ENCODE data around the gene KRT27. TPM values are rescaled to one million over a fixed set of nuclear protein-coding genes. Genes with fewer than 3 reads are reported as not detected.
"Not testable (repeated sequence)": the region's sequence is repeated elsewhere in the genome, so short reads cannot be mapped to it uniquely, and the experiment has no call there.

KRT27 gene
- total RNA-seq, 1 donor from 2014 or later, result not detected

DNA sequence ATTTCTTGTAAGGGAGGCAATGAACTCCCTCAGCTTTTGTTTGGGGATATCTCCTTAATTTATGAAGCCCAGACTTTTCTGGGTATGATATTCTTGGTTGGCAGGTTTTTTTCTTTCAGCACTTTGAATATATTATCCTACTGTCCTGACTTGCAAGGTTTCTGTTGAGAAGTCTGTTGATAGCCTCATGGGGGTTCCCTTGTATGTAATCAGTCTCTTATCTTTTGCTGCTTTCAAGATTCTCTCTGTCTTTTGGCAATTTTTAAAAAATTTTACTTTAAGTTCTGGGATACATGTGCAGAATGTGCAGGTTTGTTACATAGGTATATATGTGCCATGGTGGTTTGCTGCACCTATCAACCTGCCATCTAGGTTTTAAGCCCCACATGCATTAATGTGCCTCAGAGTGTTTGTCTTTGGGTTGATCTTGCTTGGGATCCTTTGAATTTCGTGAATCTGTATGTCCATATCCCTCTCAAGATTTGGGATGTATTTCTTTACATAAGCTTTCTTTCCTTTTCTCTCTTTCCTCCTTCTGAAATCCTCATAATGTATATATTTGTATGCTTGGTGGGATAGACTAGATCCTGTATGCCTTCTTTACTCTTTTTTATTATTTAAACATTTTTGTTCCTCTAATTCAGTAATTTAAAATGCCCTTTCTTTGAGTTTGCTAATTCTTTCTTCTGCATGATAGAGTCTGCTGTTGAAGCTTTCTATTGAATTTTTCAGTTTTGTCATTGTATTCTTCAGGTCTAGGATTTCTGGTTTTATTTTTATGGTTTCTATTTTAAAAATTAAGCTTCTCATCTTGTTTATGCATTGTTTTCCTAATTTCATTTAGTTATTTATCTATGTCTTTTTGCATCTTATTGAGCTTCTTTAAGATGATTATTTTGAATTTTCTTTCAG lies 22.0 kb downstream of the KRT27 start:
- DNase-seq (ENCODE audit: low read depth, low spot score), result no peak

DNA sequence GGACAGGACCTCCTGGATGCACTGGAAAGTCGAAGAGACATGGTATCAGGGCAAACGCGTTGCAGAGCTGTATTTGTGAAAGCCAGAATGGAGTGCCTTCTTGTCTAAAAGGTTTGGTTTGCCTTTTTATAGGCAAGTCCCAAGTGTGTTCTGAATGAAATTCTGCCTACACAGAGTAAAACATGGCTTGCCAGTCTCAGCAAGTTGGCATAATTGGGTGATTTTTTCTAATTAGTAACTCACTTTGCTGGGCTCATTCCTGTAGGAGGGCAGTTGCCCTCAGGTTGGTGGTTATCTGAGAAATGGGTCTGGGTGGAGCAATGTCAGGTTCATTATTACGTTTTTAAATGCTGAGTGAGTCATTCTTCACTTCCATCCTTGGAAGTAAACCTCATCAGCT lies 27.1 kb downstream of the KRT27 start, which contains the start of gene KRT25:
Gene KRT25 (minus strand): TSS at position 101 of the 400 bp plus-strand sequence. CDS start 60 bp downstream, at position 41.
- DNase-seq (ENCODE audit: low read depth, low spot score), result no peak

DNA sequence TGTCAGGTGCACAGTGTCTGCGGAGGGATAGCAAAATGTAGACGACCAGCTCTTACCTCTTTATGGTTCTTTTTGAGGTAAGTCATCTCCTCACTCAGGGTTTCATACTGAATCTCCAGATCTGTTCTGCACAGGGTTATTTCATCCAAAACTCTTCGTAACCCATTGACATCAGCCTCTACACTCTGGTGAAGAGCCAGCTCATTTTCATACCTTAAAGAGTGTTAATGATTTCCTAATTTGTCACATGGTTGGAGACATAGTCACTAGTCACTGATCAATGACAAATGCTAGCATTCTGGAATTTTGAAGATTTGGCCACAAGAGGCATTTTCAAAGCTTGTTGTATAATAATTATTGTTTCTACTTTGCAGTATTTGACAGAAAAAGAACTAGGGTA lies 28.5 kb downstream of the KRT27 start:
- DNase-seq (ENCODE audit: low read depth, low spot score), result no peak

DNA sequence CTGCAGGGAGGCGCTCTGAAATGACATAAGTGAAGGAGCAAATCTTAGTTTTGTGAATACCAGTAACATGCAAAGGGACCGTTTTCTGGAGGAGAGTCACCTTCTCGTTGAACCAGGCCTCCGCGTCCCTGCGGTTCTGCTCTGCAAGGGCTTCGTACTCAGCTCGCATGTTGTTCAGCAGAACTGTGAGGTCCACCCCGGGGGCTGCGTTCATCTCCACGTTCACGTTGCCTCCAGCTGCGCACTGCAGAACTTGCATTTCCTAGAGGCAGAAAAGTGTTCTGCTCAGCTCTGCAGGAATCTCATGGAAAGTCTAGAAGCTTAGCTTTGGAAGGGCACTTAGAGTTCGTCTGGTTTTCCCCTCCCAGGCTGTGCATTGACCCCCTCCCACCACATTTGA lies 31.3 kb downstream of the KRT27 start:
- DNase-seq (ENCODE audit: low read depth, low spot score), result no peak

DNA sequence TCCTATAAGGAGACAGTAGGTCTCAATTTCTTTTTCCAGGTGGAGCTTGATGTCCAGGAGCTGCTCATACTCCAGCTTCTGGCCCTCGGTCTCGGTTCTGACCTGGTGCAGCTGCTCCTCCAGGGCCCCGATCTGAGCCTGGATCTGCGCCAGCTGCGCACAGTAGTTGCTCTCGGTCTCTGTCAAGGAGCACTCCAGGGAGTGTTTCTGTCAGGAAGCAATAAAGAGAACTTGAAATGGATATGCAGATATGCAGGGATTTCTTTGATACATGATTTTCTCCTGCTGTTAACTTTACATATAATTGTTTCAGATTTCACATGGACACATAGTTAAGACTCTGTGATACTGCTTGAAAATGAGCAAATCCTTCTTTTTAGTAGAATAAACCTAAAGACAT lies 32.0 kb downstream of the KRT27 start:
- DNase-seq (ENCODE audit: low read depth, low spot score), result no peak

DNA sequence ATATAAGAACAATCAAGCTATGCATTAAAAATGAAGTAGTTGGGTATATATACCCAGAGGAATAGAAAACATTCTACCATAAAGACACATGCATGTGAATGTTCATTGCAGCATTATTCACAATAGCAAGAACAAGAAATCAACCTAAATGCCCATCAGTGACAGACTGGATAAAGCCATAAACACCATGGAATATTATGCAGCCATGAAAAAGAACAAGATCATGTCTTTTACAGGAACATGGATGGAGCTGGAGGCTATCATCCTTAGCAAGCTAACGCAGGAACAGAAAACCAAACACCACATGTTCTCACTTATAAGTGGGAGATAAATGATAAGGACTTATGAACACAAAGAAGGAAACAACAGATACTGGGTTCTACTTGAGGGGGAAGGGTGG lies 33.7 kb downstream of the KRT27 start:
- not testable (repeated sequence) for DNase-seq (ENCODE audit: low read depth, low spot score)

DNA sequence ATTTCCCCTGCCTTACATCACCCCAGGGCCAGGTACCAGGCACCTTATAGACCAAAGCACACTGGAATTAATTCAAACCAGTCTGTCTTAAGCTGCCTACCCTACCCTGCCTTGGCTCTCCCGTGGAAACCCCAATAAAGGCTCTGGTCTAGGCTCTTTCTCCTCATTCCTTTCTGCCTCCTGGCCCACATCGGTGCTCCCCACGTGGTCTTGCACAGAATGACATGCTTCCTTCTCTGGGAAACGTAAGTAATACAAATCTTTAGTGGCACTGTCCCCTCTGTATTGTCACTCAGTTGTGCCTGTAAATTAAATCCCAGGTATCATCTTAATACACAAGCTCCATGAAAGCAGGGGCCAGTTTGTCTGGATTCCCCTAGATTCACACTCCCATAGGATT lies 43.8 kb downstream of the KRT27 start:
- no peak for DNase-seq (ENCODE audit: low read depth, low spot score)

DNA sequence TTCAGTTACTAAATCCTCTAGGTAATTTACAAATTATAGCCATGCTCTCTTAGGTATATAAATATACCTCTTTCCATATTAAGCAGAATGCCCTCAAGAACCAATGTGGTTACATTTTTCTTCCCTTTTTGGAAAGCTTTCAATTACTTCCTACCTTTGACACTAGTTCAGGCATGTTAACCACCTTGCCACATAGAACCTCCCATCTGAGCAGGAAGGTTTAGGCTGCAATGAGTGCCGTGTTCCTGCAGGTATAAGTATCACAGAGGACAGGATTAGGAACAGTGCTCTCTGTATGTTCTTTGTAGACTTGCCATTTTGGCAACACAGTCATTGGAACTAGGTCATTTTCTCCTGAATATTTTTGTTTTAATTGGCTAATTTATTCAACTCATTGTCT lies 47.3 kb downstream of the KRT27 start:
- no peak for DNase-seq (ENCODE audit: low read depth, low spot score)

DNA sequence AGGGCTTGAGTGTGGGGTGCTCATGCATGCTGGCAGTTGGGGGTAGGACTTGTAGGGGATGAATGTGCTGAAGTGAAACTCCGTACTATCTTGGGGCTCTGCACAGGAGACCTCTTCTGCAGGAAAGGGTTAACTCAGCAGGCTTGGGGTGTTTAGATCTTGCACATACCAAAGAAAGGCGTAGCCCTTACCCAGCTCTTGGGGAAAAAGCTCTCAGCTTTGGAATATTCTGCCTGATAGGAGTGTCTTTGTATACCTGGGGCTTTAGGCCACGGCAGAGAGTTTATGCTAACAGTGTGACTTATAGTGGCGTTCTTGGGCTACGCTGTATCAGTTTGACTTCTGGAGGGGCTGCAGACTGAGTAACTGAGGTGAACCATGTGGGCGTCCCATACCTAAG lies 48.3 kb downstream of the KRT27 start:
- no peak for DNase-seq (ENCODE audit: low read depth, low spot score)

DNA sequence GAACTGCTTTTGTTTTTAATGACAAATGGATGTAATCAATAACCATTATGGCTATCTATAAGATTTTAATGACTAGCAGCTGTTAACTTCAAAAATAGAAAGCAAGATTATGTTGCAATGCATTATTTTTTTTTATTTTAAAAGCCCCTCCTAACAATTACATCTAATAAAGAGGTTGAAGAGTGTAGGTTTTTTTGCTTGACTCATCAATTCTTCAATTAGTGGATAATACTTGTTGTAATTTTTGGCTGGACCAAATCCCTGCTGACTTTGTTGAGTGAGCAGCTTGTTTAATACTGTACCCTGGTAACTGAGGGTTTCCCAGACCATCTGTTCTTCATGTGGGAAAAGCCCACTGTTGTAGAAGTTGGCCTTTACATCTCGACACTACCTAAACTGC lies 51.4 kb downstream of the KRT27 start:
- DNase-seq (ENCODE audit: low read depth, low spot score), result no peak

DNA sequence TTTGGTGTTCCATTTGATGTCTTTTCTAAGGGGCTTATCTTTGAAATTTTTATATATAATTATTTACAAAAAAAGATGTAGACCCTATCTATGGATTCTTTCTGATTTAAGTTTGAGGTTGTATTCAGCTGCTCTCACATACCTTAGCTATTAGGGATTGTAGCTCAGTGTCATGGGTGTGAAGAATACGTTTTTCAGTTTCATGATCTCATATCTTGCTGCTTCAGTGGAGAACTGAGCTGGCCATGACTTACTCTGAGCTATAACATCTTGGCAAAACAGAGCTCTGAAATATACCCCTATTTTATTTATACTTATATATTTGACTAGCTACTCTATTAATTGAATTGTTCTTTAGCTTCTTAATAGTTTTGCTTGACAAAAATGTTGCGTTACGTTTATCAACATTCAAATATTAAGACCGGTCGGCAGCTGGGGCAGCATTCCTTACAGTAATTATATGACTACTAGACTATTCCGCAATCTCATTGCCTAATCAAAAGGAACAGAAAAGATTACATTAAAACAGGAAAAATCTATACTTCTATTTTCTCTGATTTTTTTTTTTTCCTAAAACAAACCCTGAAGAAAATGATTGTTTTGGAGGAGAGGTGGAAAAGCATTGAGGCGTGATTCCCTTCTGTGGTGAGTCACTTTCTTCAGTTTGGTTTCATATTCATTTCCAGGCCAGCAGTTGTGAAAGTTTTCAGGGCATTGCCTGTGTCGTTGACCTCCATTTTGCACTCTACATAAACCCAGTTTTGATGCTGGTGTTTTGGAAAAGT lies 54.7 kb downstream of the KRT27 start:
- DNase-seq (ENCODE audit: low read depth, low spot score), result no peak

DNA sequence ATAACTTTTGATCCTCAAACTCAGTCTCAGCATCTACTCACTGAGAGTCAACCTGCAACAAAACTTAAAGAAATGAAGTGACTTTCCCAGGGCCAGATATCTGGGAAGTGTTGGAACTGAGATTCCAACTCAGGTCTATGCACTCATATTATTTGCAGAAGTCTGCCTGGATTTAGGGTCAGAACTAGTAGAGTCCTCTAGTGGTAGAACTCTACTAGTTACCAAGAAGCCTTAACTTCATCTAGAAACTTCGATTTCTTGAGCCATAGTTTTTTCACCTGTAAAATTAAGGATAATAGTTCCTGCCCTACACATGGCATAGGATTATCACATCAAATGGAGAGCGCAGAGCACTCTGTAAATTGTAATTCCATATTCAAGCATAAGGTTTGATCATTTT lies 55.4 kb downstream of the KRT27 start:
- no peak for DNase-seq (ENCODE audit: low read depth, low spot score)

Other genes starting within 250 kb of the KRT27 start
- gene CCR7, start 217.1 kb downstream of the KRT27 start, total RNA-seq, result not detected in 2 replicates
- 85.1 and 88.7 TPM in 2 replicates for gene SMARCE1, start 134.7 kb downstream of the KRT27 start, total RNA-seq
- gene KRT222, start 117.4 kb downstream of the KRT27 start, total RNA-seq, result not detected in 2 replicates
- not detected in 2 replicates for gene KRT24, start 78.8 kb downstream of the KRT27 start, total RNA-seq
- not detected in 2 replicates for gene KRT25, start 27.2 kb downstream of the KRT27 start, total RNA-seq
- gene KRT26, start 10.3 kb downstream of the KRT27 start, total RNA-seq, result not detected in 2 replicates
- gene KRT28, start 17.4 kb upstream of the KRT27 start, total RNA-seq, result not detected in 2 replicates
- gene KRT10, start 40.1 kb upstream of the KRT27 start, total RNA-seq, result 3.4 and 3.9 TPM in 2 replicates
- gene KRT12, start 84.7 kb upstream of the KRT27 start, total RNA-seq, result not detected in 2 replicates
- gene KRT20, start 102.7 kb upstream of the KRT27 start, total RNA-seq, result not detected in 2 replicates
- gene KRT23, start 155.1 kb upstream of the KRT27 start, total RNA-seq, result not detected in 2 replicates
- gene KRT39, start 184.4 kb upstream of the KRT27 start, total RNA-seq, result not detected in 2 replicates
- gene KRT40, start 201.8 kb upstream of the KRT27 start, total RNA-seq, result not detected in 2 replicates
- gene KRTAP3-3, start 211.6 kb upstream of the KRT27 start, total RNA-seq, result not detected in 2 replicates
- not detected in 2 replicates for gene KRTAP3-2, start 217.4 kb upstream of the KRT27 start, total RNA-seq
- not detected in 2 replicates for gene KRTAP3-1, start 226.6 kb upstream of the KRT27 start, total RNA-seq
- not detected in 2 replicates for gene KRTAP1-5, start 244.7 kb upstream of the KRT27 start, total RNA-seq
- not detected in 2 replicates for gene KRTAP1-4, start 247.6 kb upstream of the KRT27 start, total RNA-seq

Measured in pulmonary artery endothelial cell (primary cell).